OCI-LY7 (cell line): Measurements from ENCODE around the gene UHMK1.

Source experiments
- EZH2phosphoT487 ChIP-seq: fragments of 200-600 bp; sonication (generic); IDR thresholded peaks from 2 replicates; pipeline ENCODE4 v1.6.1; 2018; ENCODE audit warnings: low read depth, borderline replicate concordance, mild to moderate bottlenecking, mixed run types, antibody characterized with exemption, low read length, moderate library complexity, mixed read lengths
- TF ChIP-seq, protein P1 (sequence below): fragments of 200-600 bp; sonication (generic); conservative IDR thresholded peaks from 2 replicates; pipeline ENCODE4 v1.5.1; 2014; ENCODE audit warnings: mild to moderate bottlenecking, antibody characterized with exemption, low read length, moderate library complexity, mixed read lengths

GRCh38 chr1:162573136-162573535, 75.5 kb downstream of the UHMK1 start:
- no peak for TF ChIP-seq EZH2phosphoT487
- TF ChIP-seq, protein P1, sequence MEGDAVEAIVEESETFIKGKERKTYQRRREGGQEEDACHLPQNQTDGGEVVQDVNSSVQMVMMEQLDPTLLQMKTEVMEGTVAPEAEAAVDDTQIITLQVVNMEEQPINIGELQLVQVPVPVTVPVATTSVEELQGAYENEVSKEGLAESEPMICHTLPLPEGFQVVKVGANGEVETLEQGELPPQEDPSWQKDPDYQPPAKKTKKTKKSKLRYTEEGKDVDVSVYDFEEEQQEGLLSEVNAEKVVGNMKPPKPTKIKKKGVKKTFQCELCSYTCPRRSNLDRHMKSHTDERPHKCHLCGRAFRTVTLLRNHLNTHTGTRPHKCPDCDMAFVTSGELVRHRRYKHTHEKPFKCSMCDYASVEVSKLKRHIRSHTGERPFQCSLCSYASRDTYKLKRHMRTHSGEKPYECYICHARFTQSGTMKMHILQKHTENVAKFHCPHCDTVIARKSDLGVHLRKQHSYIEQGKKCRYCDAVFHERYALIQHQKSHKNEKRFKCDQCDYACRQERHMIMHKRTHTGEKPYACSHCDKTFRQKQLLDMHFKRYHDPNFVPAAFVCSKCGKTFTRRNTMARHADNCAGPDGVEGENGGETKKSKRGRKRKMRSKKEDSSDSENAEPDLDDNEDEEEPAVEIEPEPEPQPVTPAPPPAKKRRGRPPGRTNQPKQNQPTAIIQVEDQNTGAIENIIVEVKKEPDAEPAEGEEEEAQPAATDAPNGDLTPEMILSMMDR, result no peak
